LHCN-M2 (cell line): Measurements from ENCODE around the gene SLC35F3. TPM values are rescaled to one million over a fixed set of nuclear protein-coding genes. Genes with fewer than 3 reads are reported as not detected.
"Not testable (repeated sequence)": the region's sequence is repeated elsewhere in the genome, so short reads cannot be mapped to it uniquely, and the experiment has no call there.

Experiments used
- DNase-seq: peaks from one replicate; pipeline ENCODE4 v3.0.0-alpha.2; 2012; ENCODE audit warnings: low read depth
- total RNA-seq: library from RNA; depleted of rRNA; stranded (reverse); fragments of >200 nt; gene quantifications from 2 replicates; pipeline ENCODE4 v1.2.3, GENCODE V29; 2014

SLC35F3 gene
- total RNA-seq, 1 experiment from 2014 or later, result not detected

GRCh38 chr1:234247746-234248145 is 343.3 kb downstream of the SLC35F3 start:
- not testable (repeated sequence) for DNase-seq

GRCh38 chr1:234250747-234251146 is 346.3 kb downstream of the SLC35F3 start:
- DNase-seq, result no peak

- no peak for DNase-seq
These were observed 349.3 kb downstream of the SLC35F3 start for GRCh38 chr1:234253732-234254131.

GRCh38 chr1:234256359-234256758 is 351.9 kb downstream of the SLC35F3 start:
- no peak for DNase-seq

- DNase-seq, result no peak
These were observed 353.6 kb downstream of the SLC35F3 start for GRCh38 chr1:234258071-234258470.

- no peak for DNase-seq
These were observed 356.1 kb downstream of the SLC35F3 start for GRCh38 chr1:234260578-234260977.

- DNase-seq, result no peak
These were observed 357.1 kb downstream of the SLC35F3 start for GRCh38 chr1:234261545-234261944.

GRCh38 chr1:234262007-234262753 is 357.7 kb downstream of the SLC35F3 start:
- no peak for DNase-seq

GRCh38 chr1:234262754-234263105 is 358.3 kb downstream of the SLC35F3 start:
- no peak for DNase-seq

- no peak for DNase-seq
These were observed 360.4 kb downstream of the SLC35F3 start for GRCh38 chr1:234264832-234265231.

- DNase-seq, result no peak
These were observed 360.8 kb downstream of the SLC35F3 start for GRCh38 chr1:234265321-234265720.

- no peak for DNase-seq
These were observed 361.4 kb downstream of the SLC35F3 start for GRCh38 chr1:234265861-234266260.

- DNase-seq, result no peak
These were observed 365.6 kb downstream of the SLC35F3 start for GRCh38 chr1:234270093-234270492.

- DNase-seq, result no peak
These were observed 366.2 kb downstream of the SLC35F3 start for GRCh38 chr1:234270581-234271242.

GRCh38 chr1:234271243-234271606 is 366.7 kb downstream of the SLC35F3 start:
- DNase-seq, result no peak

- no peak for DNase-seq
These were observed 368.3 kb downstream of the SLC35F3 start for GRCh38 chr1:234272656-234273312.

GRCh38 chr1:234273981-234274380 is 369.5 kb downstream of the SLC35F3 start:
- no peak for DNase-seq

- no peak for DNase-seq
These were observed 371.8 kb downstream of the SLC35F3 start for GRCh38 chr1:234276151-234276788.

- DNase-seq, result no peak
These were observed 372.8 kb downstream of the SLC35F3 start for GRCh38 chr1:234277161-234277868.

- DNase-seq, result no peak
These were observed 374.5 kb downstream of the SLC35F3 start for GRCh38 chr1:234279021-234279420.

GRCh38 chr1:234280500-234280899 is 376.0 kb downstream of the SLC35F3 start:
- DNase-seq, result no peak
